Loucy (cell line): ENCODE measurements around the gene RPL28.

Experiments
- CTCF ChIP-seq: fragments of 200-600 bp; sonication (generic); conservative IDR thresholded peaks from 2 replicates; pipeline ENCODE4 v1.5.1; 2014; ENCODE audit warnings: mild to moderate bottlenecking, antibody characterized with exemption, low read length
- EZH2phosphoT487 ChIP-seq: fragments of 200-600 bp; IDR thresholded peaks from 2 replicates; pipeline ENCODE4 v1.6.1; 2018; ENCODE audit warnings: antibody characterized with exemption, mild to moderate bottlenecking, moderate library complexity, borderline replicate concordance

GRCh38 chr19:55392820-55393761 lies 7.4 kb downstream of the RPL28 start:
- no peak for TF ChIP-seq CTCF
- no peak for TF ChIP-seq EZH2phosphoT487
